Natural killer cell treated with Interleukin-12 subunit alpha and Interleukin-12 subunit beta and Interleukin-15 and Interleukin-18, amount 100 ng/mL, for 72 hours (primary cell): Measurements from ENCODE around the gene PHOX2A. TPM values are rescaled to one million over a fixed set of nuclear protein-coding genes. Genes with fewer than 3 reads are reported as not detected.
"Not testable (repeated sequence)": the region's sequence is repeated elsewhere in the genome, so short reads cannot be mapped to it uniquely, and the experiment has no call there.

ENCODE experiments used
- ATAC-seq, 2 donors: fragments of 150-1000 bp; cut with Tn5 transposase in 1 of 2; sonication (Bioruptor Pico), chemical (Tn5 transposase) in 1 of 2; 2 replicates each; pipeline ENCODE4 v1.10.0; 2021
- DNase-seq: peaks from one replicate; pipeline ENCODE4 v3.0.0; 2022; ENCODE audit warnings: low spot score
- H3K27ac Mint-ChIP-seq, 2 donors: 1 replicate in 1 of 2; 2 replicates in 1 of 2; pipeline ENCODE4 v1.8.0; 2022; ENCODE audit warnings: mixed read lengths in 2 of 2, mild to moderate bottlenecking in 1 of 2, moderate library complexity in 1 of 2
- H3K27me3 Mint-ChIP-seq, 2 donors: 1 replicate in 1 of 2; 2 replicates in 1 of 2; pipeline ENCODE4 v1.8.0; 2022; ENCODE audit warnings: mixed read lengths in 2 of 2
- H3K36me3 Mint-ChIP-seq: one replicate; pipeline ENCODE4 v1.8.0; 2022; ENCODE audit warnings: mixed read lengths
- H3K4me1 Mint-ChIP-seq, 2 donors: 1 replicate in 1 of 2; 2 replicates in 1 of 2; pipeline ENCODE4 v1.8.0; 2022; ENCODE audit warnings: low read depth in 2 of 2, mixed read lengths in 2 of 2, mild to moderate bottlenecking in 1 of 2
- H3K4me3 Mint-ChIP-seq: one replicate; pipeline ENCODE4 v1.8.0; 2022; ENCODE audit warnings: mixed read lengths
- H3K9me3 Mint-ChIP-seq: 2 replicates; pipeline ENCODE4 v1.8.0; 2022; ENCODE audit warnings: mixed read lengths
- total RNA-seq, 2 donors: library from RNA; stranded (reverse); gene quantifications; one replicate each; pipeline ENCODE4 v1.2.3, GENCODE V29; 2022

PHOX2A gene
- total RNA-seq = not detected

DNA sequence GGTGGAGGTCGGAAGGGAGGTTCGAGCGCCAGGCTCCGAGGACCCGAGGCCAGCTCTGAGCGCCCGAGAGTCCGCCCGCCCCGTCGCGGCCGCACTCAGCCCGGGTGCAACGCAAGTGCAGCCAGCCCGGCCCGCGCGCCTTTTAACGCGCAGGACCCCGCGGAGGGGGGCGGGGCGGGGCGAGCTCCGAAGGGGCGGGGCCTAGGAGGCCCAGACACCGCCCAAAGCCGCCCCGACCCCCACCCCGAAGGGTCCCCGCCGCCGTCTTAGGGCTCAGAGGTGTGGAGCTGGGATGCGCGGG, at the start of gene PHOX2A:
Gene PHOX2A (minus strand): TSS at position 117 of the 301 bp plus-strand sequence. CDS start 172 bp downstream, outside the sequence.
- no peak within 1 kb of the TSS for H3K27ac Mint-ChIP-seq
- peaks cover 32 to 34% of the 10 kb centered on the region in 2 donors for H3K4me1 Mint-ChIP-seq
- H3K36me3 Mint-ChIP-seq = no peaks in the 10 kb centered on the region
- peaks cover 37 to 45% of the 10 kb centered on the region in 2 donors for H3K27me3 Mint-ChIP-seq
- H3K9me3 Mint-ChIP-seq = no peaks in the 10 kb centered on the region
- ATAC-seq (no peak), DNase-seq (no peak)
- H3K4me3 Mint-ChIP-seq = peak within 1 kb of the TSS; percentile 24

GRCh38 chr11:72293391-72293790, 49.4 kb upstream of the PHOX2A start:
- no peaks in the 10 kb centered on the region for H3K36me3 Mint-ChIP-seq

GRCh38 chr11:72292106-72292785, 48.3 kb upstream of the PHOX2A start:
- H3K27ac Mint-ChIP-seq = no peak overlapping the region
- no peaks in the 10 kb centered on the region for H3K36me3 Mint-ChIP-seq
- no peaks in the 10 kb centered on the region for H3K4me1 Mint-ChIP-seq
- no peak for DNase-seq
- no peaks in the 10 kb centered on the region for H3K27me3 Mint-ChIP-seq
- no peak for ATAC-seq
- H3K9me3 Mint-ChIP-seq = no peaks in the 10 kb centered on the region
- H3K4me3 Mint-ChIP-seq = no peak overlapping the region

More at GRCh38 chr11:72293391-72293790, 49.4 kb upstream of the PHOX2A start:
- no peak for ATAC-seq
- Mint-ChIP-seq H3K27ac (no peak overlapping the region), H3K4me3 (no peak overlapping the region), H3K9me3 (no peaks in the 10 kb centered on the region), H3K27me3 (no peaks in the 10 kb centered on the region), H3K4me1 (no peaks in the 10 kb centered on the region)
- DNase-seq = no peak

DNA sequence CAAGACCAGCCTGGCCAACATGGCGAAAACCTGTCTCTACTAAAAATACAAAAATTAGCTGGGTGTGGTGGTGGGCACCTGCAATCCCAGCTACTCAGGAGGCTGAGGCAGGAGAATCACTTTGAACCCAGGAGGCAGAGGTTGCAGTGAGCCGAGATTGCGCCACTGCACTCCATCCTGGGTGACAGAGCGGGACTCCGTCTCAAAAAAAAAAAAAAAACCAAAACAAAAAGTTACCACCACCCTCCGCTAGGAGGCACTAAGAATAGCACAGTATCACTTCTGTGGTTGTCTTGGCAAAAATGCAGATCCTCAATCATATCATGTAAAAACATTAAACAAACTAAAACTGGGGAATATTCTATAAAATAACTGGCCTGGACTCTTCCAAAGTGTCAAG, 46.8 kb upstream of the PHOX2A start:
- peak in 1 of 2 donors; percentile 41 for ATAC-seq
- not testable (repeated sequence) for H3K27me3 Mint-ChIP-seq, H3K9me3 Mint-ChIP-seq, H3K27ac Mint-ChIP-seq, H3K4me3 Mint-ChIP-seq, DNase-seq, H3K4me1 Mint-ChIP-seq, H3K36me3 Mint-ChIP-seq

DNA sequence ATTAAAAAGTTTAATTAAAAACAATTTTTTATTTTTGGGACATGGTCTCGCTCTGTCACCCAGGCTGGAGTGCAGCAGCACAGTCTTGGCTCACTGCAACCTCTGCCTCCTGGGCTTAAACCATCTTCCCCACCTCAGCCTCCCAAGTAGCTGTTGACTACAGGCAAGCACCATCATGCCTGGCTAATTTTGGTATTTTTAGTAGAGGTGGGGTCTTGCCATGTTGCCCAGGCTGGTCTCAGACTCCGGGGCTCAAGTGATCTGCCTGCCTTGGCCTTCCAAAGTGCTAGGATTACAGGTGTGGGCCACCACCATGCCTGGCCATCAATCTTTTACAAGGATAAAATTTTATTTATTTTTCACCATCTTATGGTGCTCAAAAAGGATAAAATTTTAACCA, 43.3 kb upstream of the PHOX2A start:
- no peak for ATAC-seq

DNA sequence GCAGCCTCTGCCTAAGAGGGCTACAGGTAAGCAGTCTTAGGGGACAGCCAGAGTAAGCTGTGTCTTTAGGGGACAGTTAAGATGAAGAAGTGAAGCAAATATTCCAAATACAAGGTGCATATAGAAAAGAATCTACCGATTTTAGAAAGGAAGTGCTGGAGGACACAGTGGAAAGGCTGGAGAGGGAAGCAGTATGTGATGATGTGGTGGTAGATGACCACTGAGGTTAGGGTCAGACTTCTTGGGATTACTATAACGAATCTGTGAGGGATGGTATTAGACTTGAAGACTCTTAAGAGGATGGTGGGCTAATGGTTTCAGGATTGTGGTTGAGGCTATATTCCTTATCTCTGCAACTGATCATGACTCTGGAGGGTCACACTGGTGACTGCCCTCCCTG, 40.0 kb upstream of the PHOX2A start:
- ATAC-seq (no peak), DNase-seq (no peak)
- Mint-ChIP-seq H3K9me3 (no peaks in the 10 kb centered on the region), H3K4me3 (no peak overlapping the region), H3K27ac (no peak overlapping the region), H3K27me3 (peaks cover 18 to 22% of the 10 kb centered on the region in 2 donors), H3K4me1 (no peaks in the 10 kb centered on the region), H3K36me3 (no peaks in the 10 kb centered on the region)

More for the DNA sequence above, 43.3 kb upstream of the PHOX2A start:
- Mint-ChIP-seq H3K36me3 (no peaks in the 10 kb centered on the region), H3K27me3 (peaks cover 9 to 11% of the 10 kb centered on the region in 2 donors), H3K4me1 (no peaks in the 10 kb centered on the region), H3K27ac (no peak overlapping the region), H3K4me3 (no peak overlapping the region), H3K9me3 (no peaks in the 10 kb centered on the region)
- DNase-seq = no peak

- DNase-seq = no peak
Measured at GRCh38 chr11:72280726-72281315, 36.8 kb upstream of the PHOX2A start.

GRCh38 chr11:72280037-72280436, 36.1 kb upstream of the PHOX2A start:
- DNase-seq (no peak), ATAC-seq (no peak)
- Mint-ChIP-seq H3K27me3 (peaks cover 18 to 22% of the 10 kb centered on the region in 2 donors), H3K36me3 (no peaks in the 10 kb centered on the region), H3K4me1 (no peaks in the 10 kb centered on the region), H3K4me3 (no peak overlapping the region), H3K9me3 (no peaks in the 10 kb centered on the region), H3K27ac (no peak overlapping the region)

More at GRCh38 chr11:72280726-72281315, 36.8 kb upstream of the PHOX2A start:
- H3K9me3 Mint-ChIP-seq = no peaks in the 10 kb centered on the region
- H3K36me3 Mint-ChIP-seq = no peaks in the 10 kb centered on the region
- H3K4me1 Mint-ChIP-seq = no peaks in the 10 kb centered on the region
- ATAC-seq = no peak
- no peak overlapping the region for H3K27ac Mint-ChIP-seq
- peaks cover 18 to 22% of the 10 kb centered on the region in 2 donors for H3K27me3 Mint-ChIP-seq
- no peak overlapping the region for H3K4me3 Mint-ChIP-seq

GRCh38 chr11:72278905-72279304, 34.9 kb upstream of the PHOX2A start:
- Mint-ChIP-seq H3K4me1 (peaks cover 0 to under 1% of the 10 kb centered on the region in 2 donors), H3K9me3 (no peaks in the 10 kb centered on the region), H3K27me3 (peaks cover 22% of the 10 kb centered on the region in 2 donors), H3K4me3 (no peak overlapping the region), H3K27ac (no peak overlapping the region), H3K36me3 (no peaks in the 10 kb centered on the region)
- ATAC-seq (no peak), DNase-seq (no peak)

GRCh38 chr11:72274435-72274834, 30.5 kb upstream of the PHOX2A start:
- H3K36me3 Mint-ChIP-seq = no peaks in the 10 kb centered on the region
- peaks cover 5 to 7% of the 10 kb centered on the region in 2 donors for H3K27me3 Mint-ChIP-seq
- H3K4me3 Mint-ChIP-seq = no peak overlapping the region
- no peaks in the 10 kb centered on the region for H3K9me3 Mint-ChIP-seq
- DNase-seq (no peak), ATAC-seq (no peak)
- no peak overlapping the region for H3K27ac Mint-ChIP-seq
- H3K4me1 Mint-ChIP-seq = peaks cover 2 to 14% of the 10 kb centered on the region in 2 donors

DNA sequence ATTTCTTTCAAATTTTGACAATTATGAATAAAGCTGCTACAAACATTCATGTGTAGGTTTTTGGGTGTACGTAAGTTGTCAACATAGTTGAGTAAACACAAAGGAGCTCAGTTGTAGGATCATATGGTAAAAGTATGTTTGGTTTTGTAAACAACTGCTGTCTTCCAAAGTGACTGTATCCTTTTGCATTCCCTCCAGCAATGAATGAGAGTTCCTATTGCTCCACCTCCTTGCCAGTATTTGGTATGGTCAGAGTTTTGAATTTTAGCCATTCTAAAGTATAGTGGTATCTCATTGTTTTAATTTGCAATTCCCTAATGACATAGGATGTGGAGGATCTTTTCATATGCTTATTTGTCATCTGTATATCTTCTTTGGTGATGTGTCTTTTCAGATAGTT, 28.0 kb upstream of the PHOX2A start:
- Mint-ChIP-seq H3K4me3 (no peak overlapping the region), H3K9me3 (no peaks in the 10 kb centered on the region), H3K27me3 (peaks cover 5 to 10% of the 10 kb centered on the region in 2 donors), H3K4me1 (peaks cover 7 to 19% of the 10 kb centered on the region in 2 donors), H3K36me3 (no peaks in the 10 kb centered on the region), H3K27ac (no peak overlapping the region)
- DNase-seq (no peak), ATAC-seq (no peak)

- peaks cover 18 to 30% of the 10 kb centered on the region in 2 donors for H3K27me3 Mint-ChIP-seq
- peaks cover 12 to 16% of the 10 kb centered on the region in 2 donors for H3K4me1 Mint-ChIP-seq
- no peaks in the 10 kb centered on the region for H3K9me3 Mint-ChIP-seq
- H3K27ac Mint-ChIP-seq = no peak overlapping the region
- DNase-seq (no peak), ATAC-seq (no peak)
- H3K36me3 Mint-ChIP-seq = no peaks in the 10 kb centered on the region
- H3K4me3 Mint-ChIP-seq = no peak overlapping the region
Measured at GRCh38 chr11:72267956-72268617, 24.1 kb upstream of the PHOX2A start.

DNA sequence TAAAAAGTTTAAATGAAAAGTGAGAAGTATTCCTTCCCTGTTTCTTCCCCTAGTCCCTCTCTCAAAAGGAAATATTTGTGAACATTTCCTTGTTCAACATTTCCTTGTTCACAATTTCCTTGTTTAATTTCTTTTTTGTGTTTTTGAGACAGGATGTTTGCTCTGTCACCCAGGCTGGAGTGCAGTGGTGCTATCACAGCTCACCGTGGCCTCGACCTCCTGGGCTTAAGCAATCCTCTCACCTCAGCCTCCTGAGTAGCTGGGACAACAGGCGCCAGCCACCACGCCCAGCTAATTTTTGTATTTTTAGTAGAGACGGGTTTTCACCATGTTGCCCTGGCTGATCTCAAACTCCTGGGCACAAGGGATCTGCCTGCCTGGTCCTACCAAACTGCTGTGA, 23.0 kb upstream of the PHOX2A start:
- ATAC-seq, H3K36me3 Mint-ChIP-seq, H3K9me3 Mint-ChIP-seq, H3K4me3 Mint-ChIP-seq, DNase-seq: not testable (repeated sequence)
- Mint-ChIP-seq H3K27me3 (peaks cover 26 to 39% of the 10 kb centered on the region in 2 donors), H3K4me1 (peaks cover 18 to 19% of the 10 kb centered on the region in 2 donors), H3K27ac (peak overlapping the region in 1 of 2 donors; percentile 15)

DNA sequence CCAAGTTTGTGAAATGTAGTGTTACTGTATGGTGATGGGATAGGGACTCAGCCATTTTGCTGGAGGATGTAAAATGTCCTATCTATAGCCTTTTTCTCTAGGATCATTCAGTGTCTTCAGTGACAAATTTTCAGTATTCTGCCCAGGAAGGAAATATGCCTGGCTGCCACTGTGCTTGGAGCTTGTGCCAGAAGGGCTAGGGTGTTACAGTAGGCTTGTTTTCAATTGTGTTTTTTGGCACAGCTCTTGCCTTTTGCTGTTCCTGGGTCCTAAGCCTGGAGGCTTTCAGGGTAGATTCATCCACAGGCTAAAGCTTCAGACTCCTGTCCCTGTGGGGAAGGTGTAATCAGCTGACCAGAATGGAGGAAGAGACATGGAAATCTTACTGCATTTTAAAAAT, 22.0 kb upstream of the PHOX2A start:
- no peak overlapping the region for H3K4me3 Mint-ChIP-seq
- H3K27ac Mint-ChIP-seq = peak overlapping the region in 1 of 2 donors; percentile 5
- peaks cover 26 to 39% of the 10 kb centered on the region in 2 donors for H3K27me3 Mint-ChIP-seq
- DNase-seq (no peak), ATAC-seq (no peak)
- no peaks in the 10 kb centered on the region for H3K9me3 Mint-ChIP-seq
- peaks cover 18 to 19% of the 10 kb centered on the region in 2 donors for H3K4me1 Mint-ChIP-seq
- H3K36me3 Mint-ChIP-seq = no peaks in the 10 kb centered on the region
